GM21529 (cell line): ENCODE data around the gene CAPN7.

Source experiments
- ATAC-seq: cut with Tn5 transposase; IDR thresholded peaks from one replicate; pipeline ENCODE4 v1.9.1; 2021; ENCODE audit not compliant: unreplicated experiment

The CAPN7 gene

GRCh38 chr3:15294929-15295328 is 88.9 kb downstream of the CAPN7 start:
- ATAC-seq, result no peak

- no peak for ATAC-seq
Observed at GRCh38 chr3:15295506-15295905, 89.5 kb downstream of the CAPN7 start.

GRCh38 chr3:15297608-15298350 is 91.7 kb downstream of the CAPN7 start:
- no peak for ATAC-seq

GRCh38 chr3:15298504-15298903 is 92.5 kb downstream of the CAPN7 start:
- ATAC-seq, result no peak

GRCh38 chr3:15299036-15299435 is 93.0 kb downstream of the CAPN7 start:
- ATAC-seq, result no peak

- no peak for ATAC-seq
Observed at GRCh38 chr3:15300323-15301078, 94.5 kb downstream of the CAPN7 start.

- no peak for ATAC-seq
Observed at GRCh38 chr3:15301761-15302160, 95.7 kb downstream of the CAPN7 start.
